ENCODE data around the gene PLA2G4E.

Gene PLA2G4E

GRCh38 chr15:41937568-41937923, 83.3 kb downstream of the PLA2G4E start:
- no peak for TF ChIP-seq CTCF (IDR thresholded peaks at IDR 0.05; ENCODE audit: insufficient read depth, low read depth, low read length, missing control alignments)
- H3K4me3 ChIP-seq (ENCODE audit: low read depth, low read length), result no peak overlapping the region
- no peak for DNase-seq (ENCODE audit: low read depth)

- TF ChIP-seq CTCF (IDR thresholded peaks at IDR 0.05; ENCODE audit: insufficient read depth, low read depth, low read length, missing control alignments), result no peak
- no peak overlapping the region for H3K4me3 ChIP-seq (ENCODE audit: low read depth, low read length)
- peak; percentile 20 for DNase-seq (ENCODE audit: low read depth)
These were observed 83.9 kb downstream of the PLA2G4E start for GRCh38 chr15:41936649-41937567.

GRCh38 chr15:41936155-41936554, 84.7 kb downstream of the PLA2G4E start:
- DNase-seq (ENCODE audit: low read depth), result no peak
- H3K4me3 ChIP-seq (ENCODE audit: low read depth, low read length), result no peak overlapping the region
- no peak for TF ChIP-seq CTCF (IDR thresholded peaks at IDR 0.05; ENCODE audit: insufficient read depth, low read depth, low read length, missing control alignments)

- TF ChIP-seq CTCF (IDR thresholded peaks at IDR 0.05; ENCODE audit: insufficient read depth, low read depth, low read length, missing control alignments), result no peak
- H3K4me3 ChIP-seq (ENCODE audit: low read depth, low read length), result no peak overlapping the region
- peak; percentile 73 for DNase-seq (ENCODE audit: low read depth)
These were observed 85.2 kb downstream of the PLA2G4E start for GRCh38 chr15:41935566-41936020.

- H3K4me3 ChIP-seq (ENCODE audit: low read depth, low read length), result no peak overlapping the region
- peak; percentile 58 for DNase-seq (ENCODE audit: low read depth)
- TF ChIP-seq CTCF (IDR thresholded peaks at IDR 0.05; ENCODE audit: insufficient read depth, low read depth, low read length, missing control alignments), result no peak
These were observed 86.0 kb downstream of the PLA2G4E start for GRCh38 chr15:41934843-41935242.

GRCh38 chr15:41933771-41934170, 87.1 kb downstream of the PLA2G4E start:
- no peak for TF ChIP-seq CTCF (IDR thresholded peaks at IDR 0.05; ENCODE audit: insufficient read depth, low read depth, low read length, missing control alignments)
- H3K4me3 ChIP-seq (ENCODE audit: low read depth, low read length), result no peak overlapping the region
- DNase-seq (ENCODE audit: low read depth), result no peak
